H1 (cell line): ENCODE measurements around the gene ANXA1. TPM values are rescaled to one million over a fixed set of nuclear protein-coding genes. Genes with fewer than 3 reads are reported as not detected.

ENCODE experiments used
- JUND ChIP-seq: IDR thresholded peaks from 2 replicates; pipeline ENCODE4 v1.6.1; 2011; ENCODE audit warnings: mild to moderate bottlenecking, improper control_type of control experiment, low read length
- RNF2 ChIP-seq: fragments of 200-900, 300-1000 bp; sonication (generic); IDR thresholded peaks from 2 replicates; pipeline ENCODE4 v1.7.1; 2016; ENCODE audit warnings: borderline replicate concordance, low read depth, mild to moderate bottlenecking, antibody characterized with exemption, low read length; ENCODE audit not compliant: poor library complexity, severe bottlenecking; ENCODE audit errors: missing control alignments
- RXRA ChIP-seq: IDR thresholded peaks from 2 replicates; pipeline ENCODE4 v1.6.1; 2011; ENCODE audit warnings: low read depth, mild to moderate bottlenecking, low read length, moderate library complexity; ENCODE audit not compliant: insufficient read depth
- SIX5 ChIP-seq: IDR thresholded peaks from 2 replicates; pipeline ENCODE4 v1.6.1; 2011; ENCODE audit warnings: mild to moderate bottlenecking, low read depth, low read length
- TCF12 ChIP-seq: IDR thresholded peaks from 2 replicates; pipeline ENCODE4 v1.6.1; 2011; ENCODE audit warnings: low read depth, mild to moderate bottlenecking, low read length
- polyA plus RNA-seq, 7 experiments: library from polyadenylated mRNA; depleted of rRNA in 3 of 7; stranded (reverse) in 5 of 7; unstranded in 2 of 7; fragments of >200 nt in 5 of 7; fragments of 200-250 nt in 2 of 7; gene quantifications; 1 replicate in 5 of 7; 2 replicates in 1 of 7; 4 replicates in 1 of 7; pipeline versions ENCODE4 v1.2.1 to v1.2.3, GENCODE V29; 2011 to 2013; ENCODE audit warnings: missing spikeins in 2 of 7, mixed read lengths in 2 of 7
- total RNA-seq: library from RNA; stranded (reverse); fragmentation: NEBNext Ultra II Directional; extraction: Animal tissue kit (Norgen Biotek cat#: 25700); gene quantifications from 2 replicates; pipeline ENCODE4 v1.2.1, GENCODE V29; 2021
- TF ChIP-seq, protein P1 (sequence below): IDR thresholded peaks from 2 replicates; pipeline ENCODE4 v1.6.1; 2012; ENCODE audit warnings: inconsistent platforms

ANXA1 gene
- total and polyA plus RNA-seq, 2 of the 8 experiments (the other 6 are each of a cell fraction or from before 2014, with no cell fraction given), result 0.71 to 5.7 TPM

DNA sequence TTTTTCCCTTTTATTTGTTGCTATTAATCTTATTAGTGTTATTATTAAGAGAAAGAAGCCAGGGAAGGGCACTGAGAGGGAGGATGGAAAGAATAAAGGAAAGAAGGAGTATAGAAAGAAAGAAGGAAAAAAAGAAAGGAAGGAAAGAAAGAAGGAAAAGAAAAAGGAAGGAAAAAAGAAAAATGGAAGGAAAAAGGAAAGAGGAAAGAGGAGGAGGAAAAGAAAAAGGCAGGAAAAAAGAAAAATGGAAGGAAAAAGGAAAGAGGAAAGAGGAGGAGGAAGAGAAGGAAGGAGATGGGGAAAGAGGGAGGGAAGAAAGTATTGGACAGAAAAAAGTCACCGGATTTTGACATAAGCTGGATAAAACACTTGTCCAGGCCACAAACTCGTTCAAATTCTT lies 47.8 kb downstream of the ANXA1 start (continued):
- TF ChIP-seq RXRA, result no peak
- no peak for TF ChIP-seq RNF2
- no peak for TF ChIP-seq JUND
- TF ChIP-seq SIX5, result no peak
- no peak for TF ChIP-seq TCF12
- TF ChIP-seq, protein P1, sequence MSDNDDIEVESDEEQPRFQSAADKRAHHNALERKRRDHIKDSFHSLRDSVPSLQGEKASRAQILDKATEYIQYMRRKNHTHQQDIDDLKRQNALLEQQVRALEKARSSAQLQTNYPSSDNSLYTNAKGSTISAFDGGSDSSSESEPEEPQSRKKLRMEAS, result no peak
